Mucosa of stomach (tissue), 1 donor: ENCODE data around the gene LRMDA.

Source experiments
- H3K27me3 ChIP-seq: one replicate; pipeline ENCODE4 v1.7.0; 2013; ENCODE audit warnings: mild to moderate bottlenecking, low read length; ENCODE audit not compliant: control insufficient read depth, insufficient read depth
- H3K36me3 ChIP-seq: one replicate; pipeline ENCODE4 v1.7.0; 2013; ENCODE audit warnings: low read length; ENCODE audit not compliant: control insufficient read depth, insufficient read depth
- H3K4me1 ChIP-seq: one replicate; pipeline ENCODE4 v1.7.0; 2013; ENCODE audit warnings: mild to moderate bottlenecking, low read length; ENCODE audit not compliant: control insufficient read depth, insufficient read depth
- H3K4me3 ChIP-seq: one replicate; pipeline ENCODE4 v1.7.0; 2013; ENCODE audit warnings: low read length
- H3K9ac ChIP-seq: one replicate; pipeline ENCODE4 v1.7.0; 2013; ENCODE audit warnings: mild to moderate bottlenecking, low read length, moderate library complexity
- H3K9me3 ChIP-seq: one replicate; pipeline ENCODE4 v1.7.0; 2013; ENCODE audit warnings: mild to moderate bottlenecking, low read length, moderate library complexity; ENCODE audit not compliant: control insufficient read depth
- donor health status: Pancreatic carcinoma.

Gene LRMDA

DNA sequence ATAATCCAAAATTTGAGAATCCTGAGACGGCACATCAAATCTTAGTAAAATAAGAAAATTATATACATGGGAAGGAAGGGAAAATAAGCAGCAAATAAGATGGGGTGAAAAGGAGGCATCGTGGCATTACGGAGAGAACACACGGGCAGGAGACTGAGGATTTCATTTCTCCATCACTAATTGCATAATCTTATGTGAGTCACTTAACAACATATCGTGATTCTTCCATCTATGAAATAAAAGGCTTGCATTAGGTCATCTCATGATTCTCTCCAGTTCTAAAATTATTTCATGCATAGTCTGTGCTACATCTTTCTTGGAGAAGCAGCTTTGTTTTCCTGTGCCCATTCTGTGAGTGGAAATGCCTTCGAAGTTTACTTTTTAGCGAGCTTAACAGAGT is 288.7 kb downstream of the LRMDA start:
- no peak overlapping the region for H3K9ac ChIP-seq
- H3K36me3 ChIP-seq: no peaks in the 10 kb centered on the region
- H3K4me1 ChIP-seq: no peaks in the 10 kb centered on the region
- no peaks in the 10 kb centered on the region for H3K9me3 ChIP-seq
- H3K27me3 ChIP-seq: no peaks in the 10 kb centered on the region
- no peak overlapping the region for H3K4me3 ChIP-seq

DNA sequence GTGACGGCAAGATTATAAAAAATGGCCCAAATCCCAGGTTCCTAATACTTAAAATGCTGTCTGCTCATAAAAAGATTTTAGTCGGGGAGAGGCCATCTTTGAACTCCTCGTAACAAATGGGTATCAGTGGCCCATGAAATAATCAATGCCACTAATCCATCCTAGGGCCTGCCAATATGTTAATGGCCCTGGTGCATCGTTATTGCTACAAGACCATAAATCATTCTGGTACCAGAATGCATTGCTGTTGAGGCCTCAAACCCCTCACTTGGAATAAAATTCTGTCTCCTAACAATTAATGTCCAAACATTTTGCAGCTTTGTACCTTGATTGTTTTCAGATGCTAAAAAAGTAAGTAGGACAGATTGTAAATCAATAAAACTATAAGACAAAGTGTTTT is 290.6 kb downstream of the LRMDA start:
- Histone ChIP-seq H3K27me3 (no peaks in the 10 kb centered on the region), H3K9me3 (no peaks in the 10 kb centered on the region), H3K9ac (no peak overlapping the region), H3K4me3 (no peak overlapping the region), H3K36me3 (no peaks in the 10 kb centered on the region), H3K4me1 (no peaks in the 10 kb centered on the region)

DNA sequence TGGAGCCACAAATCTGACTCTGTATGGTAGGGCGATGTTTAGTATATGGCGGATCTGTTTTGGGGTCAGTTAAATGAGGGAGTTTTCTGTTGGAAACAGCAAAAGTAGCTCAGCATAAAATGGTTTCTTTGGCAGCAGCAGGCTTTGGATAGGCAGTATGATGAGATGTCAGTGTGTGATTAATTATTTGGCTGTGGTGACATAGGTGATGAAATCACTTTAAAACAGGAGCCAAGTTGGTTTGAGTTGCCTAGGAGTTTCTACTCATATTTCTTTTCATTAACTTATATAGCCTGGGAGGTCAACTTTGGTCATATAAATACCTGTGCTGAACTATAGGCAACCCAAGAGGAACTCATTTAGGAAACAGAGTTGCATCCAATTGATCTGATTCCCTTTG is 291.2 kb downstream of the LRMDA start:
- H3K4me1 ChIP-seq: no peaks in the 10 kb centered on the region
- H3K4me3 ChIP-seq: no peak overlapping the region
- H3K27me3 ChIP-seq: no peaks in the 10 kb centered on the region
- no peaks in the 10 kb centered on the region for H3K36me3 ChIP-seq
- H3K9ac ChIP-seq: no peak overlapping the region
- no peaks in the 10 kb centered on the region for H3K9me3 ChIP-seq

DNA sequence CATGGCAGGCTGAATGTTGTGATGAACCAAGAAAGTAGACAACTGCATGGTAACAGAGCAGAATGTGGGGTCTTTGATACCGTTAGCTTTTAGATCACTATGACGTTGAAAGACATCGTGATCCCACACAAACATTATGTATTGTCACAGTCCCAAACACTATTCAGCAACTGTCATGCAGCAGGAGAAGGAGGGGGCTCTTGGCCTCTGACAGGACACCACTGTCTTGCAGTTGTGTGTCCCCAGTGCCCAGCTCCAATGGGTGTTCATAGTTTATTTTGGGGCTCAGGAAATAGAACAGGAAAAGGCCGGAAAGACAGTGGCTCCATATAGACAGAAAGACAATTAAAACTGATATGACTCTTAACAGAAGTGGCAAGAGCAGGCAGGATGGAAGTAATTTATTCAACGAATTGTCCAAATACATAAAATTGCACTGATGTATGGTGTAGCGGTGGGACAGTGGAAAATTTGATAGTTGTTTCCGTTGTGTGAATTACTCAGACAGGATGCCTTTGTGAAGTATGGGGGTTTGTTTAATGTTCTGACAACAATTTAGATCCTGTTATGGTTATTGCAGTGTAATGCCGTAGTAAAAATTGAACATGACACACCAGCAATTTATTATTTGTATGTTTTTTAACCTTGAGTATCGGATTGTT is 292.0 kb downstream of the LRMDA start:
- no peaks in the 10 kb centered on the region for H3K27me3 ChIP-seq
- H3K36me3 ChIP-seq: no peaks in the 10 kb centered on the region
- no peaks in the 10 kb centered on the region for H3K4me1 ChIP-seq
- no peaks in the 10 kb centered on the region for H3K9me3 ChIP-seq
- no peak overlapping the region for H3K4me3 ChIP-seq
- no peak overlapping the region for H3K9ac ChIP-seq

DNA sequence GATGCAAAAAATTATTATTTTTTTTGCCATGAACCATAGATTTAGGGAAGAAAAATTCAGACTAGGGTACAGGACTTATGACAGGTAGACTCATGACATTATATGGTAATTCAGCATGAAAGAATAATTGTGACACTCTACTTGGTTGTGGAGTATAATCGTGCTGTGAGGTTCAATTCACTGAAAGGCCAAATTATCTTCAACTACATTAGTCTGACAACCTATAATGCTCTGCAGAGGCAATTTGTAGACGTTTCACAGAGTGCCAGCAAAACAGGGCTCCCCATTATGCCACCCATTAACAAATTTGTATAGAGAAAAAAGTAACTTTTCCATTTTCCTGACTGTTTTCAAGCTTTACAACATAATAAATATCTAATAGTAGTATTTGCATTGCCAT is 292.6 kb downstream of the LRMDA start:
- Histone ChIP-seq H3K9ac (no peak overlapping the region), H3K36me3 (no peaks in the 10 kb centered on the region), H3K4me3 (no peak overlapping the region), H3K4me1 (no peaks in the 10 kb centered on the region), H3K27me3 (no peaks in the 10 kb centered on the region), H3K9me3 (no peaks in the 10 kb centered on the region)

DNA sequence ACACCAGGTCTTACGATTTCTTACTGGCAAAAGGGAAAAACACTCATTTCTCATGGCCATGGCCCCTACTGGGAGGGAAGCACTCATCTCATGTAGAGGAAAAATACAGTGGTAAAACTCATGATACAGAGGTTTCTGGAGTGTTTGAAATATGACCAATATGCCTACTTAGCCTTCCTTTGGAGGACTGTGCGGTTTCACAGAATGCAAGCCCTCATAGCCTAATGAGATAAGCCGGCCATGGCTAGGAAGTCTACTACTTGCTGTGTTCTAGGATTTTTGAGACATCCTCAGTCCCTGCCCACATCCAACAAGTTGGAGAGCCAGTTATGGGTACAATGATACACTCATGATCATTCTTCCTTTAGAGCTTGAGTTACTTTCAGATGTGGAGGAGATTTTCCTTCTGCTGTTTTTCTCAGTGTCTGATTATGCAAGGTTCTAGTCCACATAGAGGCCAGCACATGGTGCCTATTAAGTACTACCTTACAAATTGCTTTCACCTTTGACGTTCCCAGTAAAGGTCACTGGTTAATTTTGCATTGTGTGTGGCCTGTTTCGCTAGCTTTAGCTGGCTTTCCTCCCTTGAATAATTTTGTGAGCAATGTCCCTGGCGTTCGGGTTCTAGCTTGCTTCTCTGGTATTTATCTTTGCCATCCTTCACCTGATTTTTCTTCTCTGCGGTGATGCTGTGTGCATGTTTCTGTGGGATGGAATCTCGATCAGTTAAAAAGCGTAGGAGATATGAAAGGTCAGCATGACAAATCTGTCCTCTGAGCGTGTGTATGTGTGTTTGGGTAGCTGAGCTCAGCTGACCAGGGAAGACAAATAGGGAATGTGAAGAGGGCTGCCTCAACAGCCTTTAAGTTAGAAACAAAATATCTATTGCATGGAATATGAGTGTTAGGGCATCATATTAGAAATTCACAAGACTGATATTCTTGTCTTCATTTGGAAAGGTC is 295.4 kb downstream of the LRMDA start:
- H3K27me3 ChIP-seq: no peaks in the 10 kb centered on the region
- H3K36me3 ChIP-seq: no peaks in the 10 kb centered on the region
- H3K9me3 ChIP-seq: no peaks in the 10 kb centered on the region
- H3K9ac ChIP-seq: no peak overlapping the region
- no peaks in the 10 kb centered on the region for H3K4me1 ChIP-seq
- H3K4me3 ChIP-seq: no peak overlapping the region

DNA sequence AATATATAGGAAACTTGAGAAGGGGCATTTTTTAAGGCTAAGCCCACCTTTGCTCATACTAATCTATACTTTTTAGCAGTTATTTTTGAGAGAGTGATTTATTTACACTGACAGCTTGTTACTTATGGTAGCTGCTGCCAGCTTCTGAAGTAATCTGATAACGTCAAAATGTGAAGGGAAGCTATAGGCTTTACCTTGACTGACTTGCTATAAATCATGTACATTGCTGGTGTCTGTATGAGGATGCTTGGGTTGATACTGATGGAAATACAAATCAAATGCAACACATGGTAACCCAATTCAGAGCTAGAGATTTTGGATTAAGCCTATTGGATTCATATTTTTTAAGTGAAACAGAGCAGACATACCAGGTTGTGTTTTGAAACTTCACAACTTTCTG is 299.4 kb downstream of the LRMDA start:
- Histone ChIP-seq H3K9ac (no peak overlapping the region), H3K9me3 (no peaks in the 10 kb centered on the region), H3K4me3 (no peak overlapping the region), H3K36me3 (no peaks in the 10 kb centered on the region), H3K27me3 (no peaks in the 10 kb centered on the region), H3K4me1 (peaks cover 15% of the 10 kb centered on the region)

DNA sequence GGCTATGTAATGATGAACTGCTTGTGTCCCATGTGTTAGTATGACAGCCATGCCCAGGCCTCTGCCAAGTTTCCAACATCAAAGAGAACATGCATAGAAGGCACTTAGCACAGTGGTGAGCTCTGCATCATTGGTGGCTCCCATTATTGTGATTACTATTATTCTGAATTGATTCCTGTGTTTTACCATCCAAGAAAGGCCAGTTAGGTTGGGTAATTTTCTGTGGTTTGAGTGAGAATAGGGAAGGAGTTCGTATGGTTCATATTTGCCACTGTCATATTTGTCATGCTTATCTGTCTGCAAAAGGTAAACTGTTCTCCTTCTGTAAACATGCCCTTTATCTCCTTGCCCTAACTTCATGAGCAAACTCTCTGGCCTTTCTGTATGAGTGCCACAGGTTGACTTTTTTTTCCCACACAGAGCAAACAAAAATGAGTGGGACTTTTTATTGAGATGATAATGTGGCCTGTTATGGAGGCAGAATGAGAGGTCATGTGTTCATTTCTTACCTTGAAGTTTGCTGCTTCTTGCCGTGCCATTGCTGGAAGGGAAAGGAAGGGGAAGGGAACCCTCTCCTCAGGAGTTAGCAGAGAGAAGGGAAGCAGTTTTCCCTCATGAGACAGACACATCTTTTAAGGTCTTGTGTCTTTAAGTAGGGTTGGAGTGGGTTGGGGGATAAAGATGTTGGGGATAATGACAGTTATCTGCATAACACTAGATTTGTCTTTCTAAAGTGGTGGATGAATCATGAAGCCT is 301.9 kb downstream of the LRMDA start:
- no peaks in the 10 kb centered on the region for H3K27me3 ChIP-seq
- peaks cover 15% of the 10 kb centered on the region for H3K4me1 ChIP-seq
- H3K36me3 ChIP-seq: no peaks in the 10 kb centered on the region
- no peak overlapping the region for H3K4me3 ChIP-seq
- no peak overlapping the region for H3K9ac ChIP-seq
- no peaks in the 10 kb centered on the region for H3K9me3 ChIP-seq

DNA sequence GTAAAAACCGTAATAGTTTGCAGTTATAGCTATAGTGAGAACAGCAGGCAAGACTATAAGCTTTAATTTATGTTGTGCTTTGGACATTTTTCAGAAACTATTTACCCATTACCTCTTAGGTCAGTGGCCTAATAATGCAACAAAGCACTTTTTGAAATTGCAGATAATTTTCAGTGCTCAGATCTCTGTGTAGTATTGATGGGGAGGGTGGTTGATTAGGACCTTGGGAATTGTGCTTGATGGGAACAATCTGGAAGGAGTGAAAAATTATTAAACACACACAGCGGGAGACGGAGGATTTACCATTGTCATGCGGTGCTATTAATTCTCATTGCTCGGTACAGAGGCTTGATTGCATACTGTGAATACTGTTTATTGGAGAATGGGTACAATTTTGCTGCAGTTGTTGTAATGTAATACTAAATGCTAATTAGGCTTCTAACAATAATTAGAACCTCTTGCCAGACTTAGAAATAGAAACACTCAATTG is 304.8 kb downstream of the LRMDA start:
- no peaks in the 10 kb centered on the region for H3K9me3 ChIP-seq
- H3K4me3 ChIP-seq: no peak overlapping the region
- no peaks in the 10 kb centered on the region for H3K27me3 ChIP-seq
- H3K9ac ChIP-seq: no peak overlapping the region
- peaks cover 15% of the 10 kb centered on the region for H3K4me1 ChIP-seq
- no peaks in the 10 kb centered on the region for H3K36me3 ChIP-seq

DNA sequence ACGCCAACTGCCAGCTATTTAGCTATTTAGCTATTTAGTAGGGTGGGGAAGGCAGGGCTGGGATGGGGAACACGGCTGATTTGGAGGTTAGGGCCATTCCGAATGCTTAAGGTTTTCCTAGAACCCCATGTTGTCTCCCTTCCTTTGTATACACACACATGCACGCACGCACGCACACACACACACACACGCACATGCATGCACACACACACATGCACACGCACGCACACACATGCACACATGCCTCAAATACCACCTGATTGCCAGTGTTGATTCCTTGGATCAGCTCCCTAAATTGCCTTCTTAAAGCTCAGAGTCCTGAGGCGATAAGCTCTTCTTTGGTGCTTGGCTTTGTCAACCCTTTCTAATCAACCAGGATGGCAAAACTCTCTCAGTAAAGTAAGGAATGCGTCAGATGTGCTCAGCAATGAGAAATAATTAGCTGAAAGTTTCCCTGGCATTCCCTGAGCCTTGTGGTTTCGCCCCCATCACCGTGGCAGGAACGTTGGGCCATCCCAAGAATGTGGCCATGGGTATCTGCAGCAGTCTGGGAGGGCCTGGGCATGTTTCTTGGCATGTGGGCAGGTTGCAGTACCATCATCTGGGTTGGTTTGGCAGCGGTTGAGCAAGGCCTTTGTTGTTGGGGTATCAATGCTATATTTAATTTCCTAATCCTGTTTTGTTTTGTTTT is 305.6 kb downstream of the LRMDA start:
- H3K27me3 ChIP-seq: no peaks in the 10 kb centered on the region
- peaks cover 15% of the 10 kb centered on the region for H3K4me1 ChIP-seq
- H3K9me3 ChIP-seq: no peaks in the 10 kb centered on the region
- no peak overlapping the region for H3K4me3 ChIP-seq
- no peak overlapping the region for H3K9ac ChIP-seq
- no peaks in the 10 kb centered on the region for H3K36me3 ChIP-seq

DNA sequence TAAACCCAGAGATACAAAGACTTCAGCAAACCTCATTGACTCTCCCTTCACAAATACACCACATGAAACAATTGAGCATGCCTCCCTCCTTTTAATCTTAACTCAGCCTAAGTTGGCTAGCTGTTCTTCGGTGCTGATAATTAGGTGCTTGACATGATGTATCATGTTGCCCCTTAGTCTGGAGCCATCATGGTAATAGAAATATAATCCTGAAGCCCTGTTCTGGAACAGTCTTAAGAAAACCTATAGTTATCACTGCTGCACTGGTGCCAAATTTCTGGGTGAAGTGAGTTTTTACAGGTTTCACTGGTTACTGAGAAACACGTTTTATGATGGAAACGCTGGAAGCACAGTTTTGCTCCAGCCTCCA is 306.1 kb downstream of the LRMDA start:
- H3K4me1 ChIP-seq: peaks cover 15% of the 10 kb centered on the region
- no peaks in the 10 kb centered on the region for H3K9me3 ChIP-seq
- no peaks in the 10 kb centered on the region for H3K27me3 ChIP-seq
- no peak overlapping the region for H3K4me3 ChIP-seq
- no peaks in the 10 kb centered on the region for H3K36me3 ChIP-seq
- H3K9ac ChIP-seq: no peak overlapping the region
